ENCODE data around the gene ZNF296.

The ZNF296 gene

GRCh38 chr19:45040059-45040771, 36.1 kb downstream of the ZNF296 start:
- Mint-ChIP-seq H3K27ac (no peak overlapping the region), H3K9me3 (ENCODE audit: low read depth) (no peaks in the 10 kb centered on the region), H3K4me3 (peak overlapping the region; percentile 91), H3K4me1 (ENCODE audit: low read depth) (peaks cover 40% of the 10 kb centered on the region), H3K36me3 (peaks cover 5% of the 10 kb centered on the region), H3K27me3 (no peaks in the 10 kb centered on the region)

GRCh38 chr19:45038931-45039893, 37.1 kb downstream of the ZNF296 start, which contains the start of gene CLASRP:
Gene CLASRP (plus strand): TSS chr19:45039045. CDS start chr19:45040213, 1,168 bp downstream.
- peaks cover 34% of the 10 kb centered on the region for H3K4me1 Mint-ChIP-seq (ENCODE audit: low read depth)
- no peaks in the 10 kb centered on the region for H3K9me3 Mint-ChIP-seq (ENCODE audit: low read depth)
- H3K36me3 Mint-ChIP-seq, result peaks cover 8% of the 10 kb centered on the region
- H3K27me3 Mint-ChIP-seq, result no peaks in the 10 kb centered on the region
- H3K4me3 Mint-ChIP-seq, result peak within 1 kb of the TSS; percentile 91
- peak within 1 kb of the TSS; percentile 84 for H3K27ac Mint-ChIP-seq

DNA sequence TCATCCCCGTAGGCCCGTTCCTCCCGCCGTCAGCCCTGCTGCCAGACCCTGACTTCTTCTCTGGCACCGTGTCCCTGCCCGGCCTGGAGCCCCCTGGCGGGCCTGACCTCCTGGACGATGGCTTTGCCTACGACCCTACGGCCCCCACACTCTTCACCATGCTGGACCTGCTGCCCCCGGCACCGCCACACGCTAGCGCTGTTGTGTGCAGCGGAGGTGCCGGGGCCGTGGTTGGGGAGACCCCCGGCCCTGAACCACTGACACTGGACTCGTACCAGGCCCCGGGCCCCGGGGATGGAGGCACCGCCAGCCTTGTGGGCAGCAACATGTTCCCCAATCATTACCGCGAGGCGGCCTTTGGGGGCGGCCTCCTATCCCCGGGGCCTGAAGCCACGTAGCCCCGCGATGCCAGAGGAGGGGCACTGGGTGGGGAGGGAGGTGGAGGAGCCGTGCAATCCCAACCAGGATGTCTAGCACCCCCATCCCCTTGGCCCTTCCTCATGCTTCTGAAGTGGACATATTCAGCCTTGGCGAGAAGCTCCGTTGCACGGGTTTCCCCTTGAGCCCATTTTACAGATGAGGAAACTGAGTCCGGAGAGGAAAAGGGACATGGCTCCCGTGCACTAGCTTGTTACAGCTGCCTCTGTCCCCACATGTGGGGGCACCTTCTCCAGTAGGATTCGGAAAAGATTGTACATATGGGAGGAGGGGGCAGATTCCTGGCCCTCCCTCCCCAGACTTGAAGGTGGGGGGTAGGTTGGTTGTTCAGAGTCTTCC, 38.7 kb downstream of the ZNF296 start:
- Mint-ChIP-seq H3K36me3 (peaks cover 12% of the 10 kb centered on the region), H3K27ac (no peak overlapping the region), H3K27me3 (no peaks in the 10 kb centered on the region), H3K9me3 (ENCODE audit: low read depth) (no peaks in the 10 kb centered on the region), H3K4me1 (ENCODE audit: low read depth) (peaks cover 31% of the 10 kb centered on the region), H3K4me3 (peak overlapping the region; percentile 91)

GRCh38 chr19:45035755-45036154, 40.5 kb downstream of the ZNF296 start:
- H3K27ac Mint-ChIP-seq, result no peak overlapping the region
- no peaks in the 10 kb centered on the region for H3K27me3 Mint-ChIP-seq
- peaks cover 18% of the 10 kb centered on the region for H3K4me1 Mint-ChIP-seq (ENCODE audit: low read depth)
- H3K4me3 Mint-ChIP-seq, result no peak overlapping the region
- no peaks in the 10 kb centered on the region for H3K9me3 Mint-ChIP-seq (ENCODE audit: low read depth)
- peaks cover 8% of the 10 kb centered on the region for H3K36me3 Mint-ChIP-seq

DNA sequence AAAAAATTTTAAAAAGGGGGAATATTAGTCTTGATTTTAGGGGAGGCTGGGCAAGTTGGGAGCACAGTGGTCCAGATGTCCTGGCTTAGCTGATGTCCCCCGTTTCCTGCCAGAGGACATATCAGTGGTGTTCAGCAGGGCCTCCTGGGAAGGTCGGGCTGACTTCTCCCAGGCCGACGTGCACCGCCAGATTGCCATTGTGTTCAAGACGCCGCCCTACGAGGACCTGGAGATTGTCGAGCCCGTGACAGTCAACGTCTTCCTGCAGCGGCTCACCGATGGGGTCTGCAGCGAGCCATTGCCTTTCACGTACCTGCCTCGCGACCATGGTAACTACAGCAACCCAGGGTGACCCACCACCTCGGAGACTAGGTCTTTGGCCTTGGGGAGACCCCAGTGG, 43.9 kb downstream of the ZNF296 start:
- Mint-ChIP-seq H3K9me3 (ENCODE audit: low read depth) (no peaks in the 10 kb centered on the region), H3K27me3 (no peaks in the 10 kb centered on the region), H3K27ac (no peak overlapping the region), H3K36me3 (peaks cover 8% of the 10 kb centered on the region), H3K4me1 (ENCODE audit: low read depth) (no peaks in the 10 kb centered on the region), H3K4me3 (no peak overlapping the region)

GRCh38 chr19:45030825-45031224, 45.5 kb downstream of the ZNF296 start:
- Mint-ChIP-seq H3K4me3 (no peak overlapping the region), H3K9me3 (ENCODE audit: low read depth) (no peaks in the 10 kb centered on the region), H3K27ac (no peak overlapping the region), H3K27me3 (no peaks in the 10 kb centered on the region), H3K4me1 (ENCODE audit: low read depth) (no peaks in the 10 kb centered on the region), H3K36me3 (peaks cover 10% of the 10 kb centered on the region)

GRCh38 chr19:45027371-45027770, 48.9 kb downstream of the ZNF296 start:
- Mint-ChIP-seq H3K9me3 (ENCODE audit: low read depth) (no peaks in the 10 kb centered on the region), H3K27me3 (no peaks in the 10 kb centered on the region), H3K4me3 (no peak overlapping the region), H3K36me3 (peaks cover 4% of the 10 kb centered on the region), H3K27ac (no peak overlapping the region), H3K4me1 (ENCODE audit: low read depth) (no peaks in the 10 kb centered on the region)

GRCh38 chr19:45025264-45025663, 51.0 kb downstream of the ZNF296 start:
- Mint-ChIP-seq H3K4me3 (no peak overlapping the region), H3K27me3 (no peaks in the 10 kb centered on the region), H3K4me1 (ENCODE audit: low read depth) (no peaks in the 10 kb centered on the region), H3K9me3 (ENCODE audit: low read depth) (no peaks in the 10 kb centered on the region), H3K27ac (no peak overlapping the region), H3K36me3 (peaks cover 4% of the 10 kb centered on the region)

- no peaks in the 10 kb centered on the region for H3K27me3 Mint-ChIP-seq
- H3K36me3 Mint-ChIP-seq, result peaks cover 4% of the 10 kb centered on the region
- no peak overlapping the region for H3K4me3 Mint-ChIP-seq
- H3K27ac Mint-ChIP-seq, result no peak overlapping the region
- H3K4me1 Mint-ChIP-seq (ENCODE audit: low read depth), result no peaks in the 10 kb centered on the region
- no peaks in the 10 kb centered on the region for H3K9me3 Mint-ChIP-seq (ENCODE audit: low read depth)
These were observed 53.2 kb downstream of the ZNF296 start for GRCh38 chr19:45023048-45023447.

DNA sequence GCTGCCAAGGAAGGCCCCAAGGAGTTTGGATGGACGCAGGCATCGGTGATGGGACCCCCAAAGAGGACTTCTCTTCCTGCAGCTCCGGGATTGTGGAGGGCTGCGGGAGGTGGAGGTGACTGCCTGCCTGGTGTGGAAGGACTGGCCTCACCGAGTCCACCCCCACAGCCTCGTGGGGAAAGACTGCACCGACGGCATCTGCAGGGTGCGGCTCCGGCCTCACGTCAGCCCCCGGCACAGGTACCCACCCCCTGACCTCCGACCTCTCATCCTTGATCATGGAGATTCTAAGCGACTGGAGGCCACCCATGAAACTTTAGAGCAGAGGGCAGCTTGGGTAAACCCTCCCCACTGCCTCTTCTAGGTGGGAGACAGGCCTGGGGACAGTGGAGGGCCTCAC, 54.3 kb downstream of the ZNF296 start:
- no peaks in the 10 kb centered on the region for H3K27me3 Mint-ChIP-seq
- H3K9me3 Mint-ChIP-seq (ENCODE audit: low read depth), result no peaks in the 10 kb centered on the region
- no peaks in the 10 kb centered on the region for H3K36me3 Mint-ChIP-seq
- H3K27ac Mint-ChIP-seq, result no peak overlapping the region
- no peak overlapping the region for H3K4me3 Mint-ChIP-seq
- H3K4me1 Mint-ChIP-seq (ENCODE audit: low read depth), result peaks cover 2% of the 10 kb centered on the region

Measured in activated naive CD8-positive, alpha-beta T cell (primary cell).